GM19023 (cell line): ENCODE measurements around the gene PDE4D.
"Not testable (repeated sequence)": the region's sequence is repeated elsewhere in the genome, so short reads cannot be mapped to it uniquely, and the experiment has no call there.

Source experiments
- ATAC-seq: cut with Tn5 transposase; IDR thresholded peaks from one replicate; pipeline ENCODE4 v1.9.1; 2021; ENCODE audit warnings: mild to moderate bottlenecking, moderate library complexity; ENCODE audit not compliant: unreplicated experiment

Gene PDE4D

GRCh38 chr5:59486508-59486907, 407.0 kb downstream of the PDE4D start:
- no peak for ATAC-seq

DNA sequence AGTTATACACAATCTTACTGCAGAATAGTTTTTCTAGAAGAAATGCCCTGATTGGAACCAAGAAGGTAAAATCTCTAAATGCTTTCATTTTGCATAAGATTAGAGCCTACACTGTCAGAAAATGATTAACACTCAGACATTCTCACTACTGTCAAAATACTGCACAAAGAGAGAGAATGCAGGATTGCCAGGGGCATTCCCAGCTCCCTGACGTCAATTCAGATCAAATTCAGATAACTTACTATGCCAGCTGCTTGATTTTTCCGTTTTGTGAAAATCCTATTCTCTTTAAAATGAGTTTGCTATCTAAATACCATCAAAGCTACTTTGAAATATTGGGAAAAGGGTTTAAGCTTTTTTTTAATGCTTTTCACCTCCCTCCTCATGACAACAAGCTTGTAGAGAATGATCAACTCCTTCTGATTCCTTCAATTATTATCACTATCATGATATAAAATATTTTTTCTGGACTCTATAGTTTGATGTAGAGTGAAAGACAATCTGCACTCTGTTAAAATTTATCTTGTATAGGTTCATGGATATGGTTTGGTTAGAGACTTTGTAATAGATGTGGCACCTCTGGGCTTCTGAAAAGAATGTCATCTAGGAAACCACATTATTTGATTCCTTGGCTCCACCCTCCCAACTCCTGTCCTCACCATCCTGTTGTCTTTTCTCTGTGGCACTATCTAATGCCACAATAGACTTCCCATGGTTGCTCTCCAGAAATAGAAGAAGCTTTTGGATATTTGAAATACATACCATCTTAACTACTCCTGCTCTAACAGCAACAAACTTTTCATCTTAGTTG, 407.7 kb downstream of the PDE4D start:
- ATAC-seq: no peak

DNA sequence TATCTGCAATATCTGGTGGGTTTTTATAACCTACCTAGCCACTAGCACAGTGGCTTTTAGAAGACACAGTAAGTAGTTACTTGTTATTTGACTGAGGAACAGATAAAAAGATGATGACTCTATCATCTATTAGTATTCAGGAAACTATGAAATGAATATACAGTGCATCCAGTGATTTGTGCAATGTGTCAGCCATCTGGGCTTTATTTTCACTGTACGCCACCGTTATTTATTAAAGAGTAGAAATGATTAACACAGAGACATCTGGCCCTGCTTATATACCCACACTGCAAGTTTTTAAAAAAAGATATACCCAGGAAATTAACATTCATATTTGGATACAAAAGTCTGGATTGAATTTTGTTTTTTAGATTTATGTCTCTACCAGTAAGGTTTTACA, 408.4 kb downstream of the PDE4D start:
- ATAC-seq: no peak

GRCh38 chr5:59484618-59485017, 408.9 kb downstream of the PDE4D start:
- ATAC-seq: no peak

- ATAC-seq: no peak
Observed at GRCh38 chr5:59483971-59484472, 409.5 kb downstream of the PDE4D start.

- no peak for ATAC-seq
Observed at GRCh38 chr5:59479086-59479485, 414.4 kb downstream of the PDE4D start.

- no peak for ATAC-seq
Observed at GRCh38 chr5:59474324-59474723, 419.2 kb downstream of the PDE4D start.

DNA sequence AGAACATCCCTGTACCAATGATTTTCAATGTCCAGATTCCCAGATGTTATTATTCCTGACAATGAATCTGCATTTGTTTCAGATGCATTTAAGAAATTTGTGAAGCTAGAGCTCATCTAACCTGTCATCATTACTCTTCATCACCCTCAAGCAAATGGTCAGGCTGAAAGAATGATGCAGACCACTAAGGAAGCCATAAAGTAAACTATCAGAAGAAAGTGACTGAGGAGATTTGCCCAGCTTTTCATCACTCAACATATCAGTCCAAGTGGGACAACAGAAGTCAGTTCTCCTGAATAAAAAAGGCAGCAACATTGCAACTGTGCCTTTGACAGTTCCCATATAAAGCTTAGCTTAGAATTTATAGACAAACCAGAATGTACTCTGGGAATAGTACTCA, 419.9 kb downstream of the PDE4D start:
- ATAC-seq: no peak

- no peak for ATAC-seq
Observed at GRCh38 chr5:59471463-59471862, 422.1 kb downstream of the PDE4D start.

DNA sequence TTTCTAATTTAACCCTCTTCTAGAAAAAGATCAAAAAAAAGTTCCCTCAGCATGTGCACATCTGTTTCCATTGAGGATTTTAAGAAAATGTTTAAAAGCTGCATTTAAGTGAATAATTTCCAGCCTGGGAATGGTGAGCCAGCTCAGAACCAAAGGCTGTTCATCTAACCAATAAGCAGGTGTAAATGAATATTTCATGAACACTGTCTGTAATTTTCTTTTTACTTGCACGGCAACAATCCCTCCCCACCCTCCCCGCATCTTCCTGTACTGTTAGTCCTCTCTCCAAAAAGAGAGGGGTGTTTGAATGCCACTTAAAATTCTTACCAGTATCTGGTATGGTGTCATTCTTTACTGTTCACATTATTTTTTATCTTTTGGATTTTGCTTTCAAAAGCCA, 425.6 kb downstream of the PDE4D start:
- no peak for ATAC-seq

DNA sequence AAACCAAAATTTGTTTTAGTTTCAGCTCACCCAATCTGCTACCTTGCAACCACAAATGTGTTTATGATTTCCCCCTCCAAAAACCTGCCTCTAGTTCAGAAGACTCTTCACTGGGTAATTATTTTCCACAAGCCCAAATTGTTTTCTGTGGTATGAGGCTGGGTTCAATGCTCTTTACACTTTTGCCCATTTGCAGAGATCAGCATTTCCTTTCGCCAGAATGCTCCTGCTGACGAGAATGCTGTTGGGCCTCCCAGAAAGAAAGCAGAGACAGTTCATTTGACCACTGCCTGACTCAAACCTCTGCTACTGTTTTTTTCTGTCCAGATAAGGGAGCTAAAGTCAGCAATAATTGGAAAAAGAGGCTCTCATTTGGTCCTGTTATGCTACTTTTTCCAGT, 427.3 kb downstream of the PDE4D start:
- ATAC-seq: no peak

DNA sequence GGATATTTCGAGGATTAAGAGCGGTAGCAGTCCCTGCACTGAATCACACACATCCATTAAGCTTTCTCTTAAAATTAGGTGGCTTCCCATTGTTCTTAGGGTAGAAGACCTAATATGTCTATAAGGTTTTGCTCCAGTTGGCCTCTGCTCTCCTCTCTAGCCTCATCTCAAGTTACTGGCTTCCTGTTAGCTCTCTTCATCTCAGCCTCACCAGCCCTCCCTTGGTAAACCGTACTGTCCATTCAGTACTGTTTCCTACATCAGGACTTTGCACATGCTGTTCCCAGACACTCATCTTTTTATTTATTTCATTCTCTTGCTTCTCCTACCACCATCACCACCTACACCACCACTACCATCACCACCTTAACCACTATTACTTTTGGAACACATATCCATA, 428.6 kb downstream of the PDE4D start:
- ATAC-seq: no peak

GRCh38 chr5:59463618-59464166, 429.8 kb downstream of the PDE4D start:
- not testable (repeated sequence) for ATAC-seq

DNA sequence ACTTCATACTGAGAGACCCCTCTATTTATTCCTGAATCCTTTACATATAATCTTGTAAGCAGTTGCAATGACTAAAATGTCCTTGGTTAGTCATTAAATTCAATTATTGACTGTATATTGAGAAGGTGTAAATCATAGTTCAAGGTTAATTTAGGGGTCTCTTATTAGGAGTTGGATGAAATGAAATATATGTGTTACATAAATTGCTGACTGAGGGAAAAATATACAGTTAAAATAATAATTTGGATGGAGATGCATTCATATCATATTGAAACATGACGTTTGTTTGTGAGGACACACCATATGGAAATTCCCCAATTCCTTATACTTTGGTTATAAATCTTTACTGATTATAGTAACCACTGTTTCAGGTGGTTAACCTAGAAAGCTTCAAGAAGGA, 430.6 kb downstream of the PDE4D start:
- ATAC-seq: no peak

DNA sequence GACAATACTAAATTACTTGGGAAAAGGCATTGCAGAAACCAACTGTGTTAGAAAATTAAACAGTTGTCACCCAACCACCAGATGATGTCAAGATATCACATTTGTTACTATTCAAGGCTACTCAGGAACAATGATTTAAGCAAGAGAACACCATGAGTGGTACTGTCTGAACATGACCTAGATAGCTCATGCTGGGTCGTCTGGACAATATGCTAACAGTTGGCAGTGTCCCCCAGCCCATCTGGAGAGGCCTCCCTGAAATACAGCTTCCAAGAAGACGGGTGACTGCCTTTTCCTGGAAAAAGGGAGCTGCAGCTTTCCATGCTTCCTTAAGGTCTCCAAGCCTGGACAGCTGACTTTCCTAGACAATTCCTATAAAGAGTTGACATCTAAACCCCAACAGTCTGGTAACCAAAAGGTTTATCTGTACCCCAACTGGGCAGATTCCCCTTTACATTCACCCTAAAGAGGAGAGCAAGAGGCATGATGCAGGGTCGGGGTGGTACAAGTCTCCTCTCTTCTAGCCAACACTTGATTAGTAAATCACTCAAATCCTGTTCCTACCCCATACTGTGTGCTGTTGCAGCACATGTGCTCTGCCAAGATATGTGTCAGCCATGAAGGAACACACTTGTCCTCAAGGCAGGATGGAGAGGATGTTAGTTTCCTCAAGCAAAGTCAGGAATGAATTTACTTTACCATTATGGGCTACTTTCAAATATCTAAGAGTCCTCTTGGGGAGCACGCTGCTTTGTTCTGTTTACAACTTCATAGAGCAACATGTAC, 433.0 kb downstream of the PDE4D start:
- no peak for ATAC-seq

DNA sequence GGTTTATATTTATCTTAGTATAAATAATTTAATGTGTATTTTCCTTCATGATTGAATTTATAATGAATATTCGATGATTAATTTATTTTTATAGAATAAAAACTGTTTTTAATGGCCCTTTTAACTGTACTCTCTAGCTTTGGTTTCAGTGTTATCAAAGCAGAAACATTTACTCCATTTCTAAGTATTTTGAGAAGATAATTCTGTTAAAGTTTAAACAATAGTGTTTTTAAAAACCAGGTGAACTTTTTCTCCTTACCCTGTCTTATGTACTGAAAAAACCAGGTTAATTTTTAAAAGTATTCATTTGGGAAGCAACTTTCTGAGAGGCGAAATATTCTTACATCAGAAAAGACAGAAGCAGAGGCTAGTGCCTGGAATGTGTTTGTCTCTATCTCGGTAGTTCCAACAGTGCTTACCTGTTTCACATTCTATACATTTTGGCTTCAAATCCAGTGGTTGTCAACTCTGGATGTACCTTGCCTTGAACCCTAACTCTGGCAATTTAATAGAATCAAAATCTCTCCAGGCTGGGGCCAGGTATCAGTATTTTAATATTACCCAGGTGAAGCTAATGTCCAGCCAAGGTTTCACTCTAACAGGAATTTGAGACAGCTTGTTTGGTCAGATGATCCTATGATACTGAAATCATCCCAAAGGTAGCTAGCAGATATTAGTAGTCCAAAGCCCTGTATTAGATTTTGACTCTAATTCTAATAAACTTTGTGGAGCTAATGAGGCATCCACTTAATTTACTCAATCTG, 434.4 kb downstream of the PDE4D start:
- ATAC-seq: no peak

- ATAC-seq: no peak
Observed at GRCh38 chr5:59458321-59458720, 435.2 kb downstream of the PDE4D start.

DNA sequence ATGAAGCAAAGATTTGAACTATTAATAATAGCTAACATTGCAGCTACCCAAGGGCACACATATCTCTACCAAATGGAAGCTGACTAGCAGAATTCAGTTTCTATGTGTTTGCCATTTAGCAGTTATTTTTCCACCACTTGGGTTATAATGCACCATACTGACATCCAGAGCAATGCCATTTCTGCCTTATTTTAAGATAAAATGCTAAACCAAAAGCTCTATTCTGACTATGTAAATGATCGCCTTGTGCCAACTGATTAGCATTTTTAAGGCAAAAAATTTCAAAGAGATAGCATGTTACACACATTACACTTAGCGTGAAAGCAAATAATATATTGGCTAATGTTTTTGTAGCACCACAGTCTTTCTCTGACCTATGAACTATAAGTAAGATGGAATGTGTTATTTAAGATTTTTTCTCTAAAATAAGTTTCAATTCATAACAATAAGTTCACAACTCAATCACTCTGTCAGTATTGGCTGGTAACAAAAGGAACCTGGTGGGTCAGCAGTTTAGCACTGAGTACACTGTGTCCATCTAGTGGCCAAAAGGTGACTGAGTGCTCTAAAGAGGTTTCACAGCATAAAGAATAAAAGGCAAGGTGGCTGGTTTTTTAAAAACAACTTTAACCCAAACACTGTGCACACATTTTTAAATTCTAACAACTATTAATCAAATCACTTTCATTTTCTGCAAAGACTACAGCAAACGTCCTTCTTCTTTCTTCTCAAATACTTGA, 443.5 kb downstream of the PDE4D start:
- ATAC-seq: no peak

DNA sequence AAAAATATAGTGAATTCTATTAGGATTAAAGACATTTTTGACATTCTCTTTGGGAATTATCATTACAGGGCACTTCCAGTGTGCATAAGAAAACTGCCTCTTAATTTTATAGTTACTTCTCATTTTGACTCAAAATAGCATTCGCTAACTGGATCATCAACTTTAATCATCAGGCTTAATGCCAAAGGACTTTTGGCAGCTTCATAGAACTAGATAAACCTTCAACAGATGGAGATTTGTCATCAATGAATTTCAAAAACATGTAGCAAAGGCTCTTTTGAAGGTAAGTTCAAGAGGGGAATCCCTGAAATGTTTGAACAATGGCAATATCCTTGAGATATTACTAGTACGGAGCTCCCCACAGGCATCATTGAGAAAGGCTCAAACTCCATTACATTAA, 447.2 kb downstream of the PDE4D start:
- no peak for ATAC-seq

DNA sequence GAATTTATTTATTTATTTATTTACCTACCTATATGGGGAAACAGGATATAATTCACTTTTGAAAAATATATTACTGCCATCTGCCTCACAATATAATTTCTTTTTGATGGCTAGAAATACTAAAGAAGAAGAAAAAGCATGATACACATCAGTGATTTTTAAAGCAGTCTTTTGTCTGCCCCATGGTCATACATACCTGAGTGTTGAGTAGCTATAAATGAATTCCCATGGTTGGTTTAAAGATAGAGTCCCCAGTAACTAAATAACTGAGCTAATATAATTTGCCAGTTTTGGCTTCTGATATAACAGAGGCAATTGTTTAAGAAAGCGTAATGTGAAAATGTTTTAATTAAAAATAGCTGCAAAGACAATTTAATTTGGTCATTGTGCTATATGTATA, 447.8 kb downstream of the PDE4D start:
- ATAC-seq: no peak
